ENCODE results near the gene GCG.

GRCh38 chr2:162152147-162152546 is at the start of gene GCG:
- TF ChIP-seq CTCF (IDR thresholded peaks at IDR 0.05) (no peak), POLR2A (IDR thresholded peaks at IDR 0.05) (no peak)
